DOHH2 (cell line): ENCODE results near the gene IGFL4.
"Not testable (repeated sequence)": the region's sequence is repeated elsewhere in the genome, so short reads cannot be mapped to it uniquely, and the experiment has no call there.

Source experiments
- EZH2phosphoT487 ChIP-seq: fragments of 200-600 bp; sonication (generic); IDR thresholded peaks from 2 replicates; pipeline ENCODE4 v1.6.1; 2017; ENCODE audit warnings: borderline replicate concordance, mild to moderate bottlenecking, antibody characterized with exemption, low read length, moderate library complexity, mixed read lengths
- TF ChIP-seq, protein P1 (sequence below): fragments of 200-600 bp; sonication (generic); IDR thresholded peaks from one replicate; pipeline ENCODE4 v1.5.1; 2014; ENCODE audit warnings: antibody characterized with exemption, mild to moderate bottlenecking, low read depth, low read length; ENCODE audit not compliant: poor library complexity, severe bottlenecking

DNA sequence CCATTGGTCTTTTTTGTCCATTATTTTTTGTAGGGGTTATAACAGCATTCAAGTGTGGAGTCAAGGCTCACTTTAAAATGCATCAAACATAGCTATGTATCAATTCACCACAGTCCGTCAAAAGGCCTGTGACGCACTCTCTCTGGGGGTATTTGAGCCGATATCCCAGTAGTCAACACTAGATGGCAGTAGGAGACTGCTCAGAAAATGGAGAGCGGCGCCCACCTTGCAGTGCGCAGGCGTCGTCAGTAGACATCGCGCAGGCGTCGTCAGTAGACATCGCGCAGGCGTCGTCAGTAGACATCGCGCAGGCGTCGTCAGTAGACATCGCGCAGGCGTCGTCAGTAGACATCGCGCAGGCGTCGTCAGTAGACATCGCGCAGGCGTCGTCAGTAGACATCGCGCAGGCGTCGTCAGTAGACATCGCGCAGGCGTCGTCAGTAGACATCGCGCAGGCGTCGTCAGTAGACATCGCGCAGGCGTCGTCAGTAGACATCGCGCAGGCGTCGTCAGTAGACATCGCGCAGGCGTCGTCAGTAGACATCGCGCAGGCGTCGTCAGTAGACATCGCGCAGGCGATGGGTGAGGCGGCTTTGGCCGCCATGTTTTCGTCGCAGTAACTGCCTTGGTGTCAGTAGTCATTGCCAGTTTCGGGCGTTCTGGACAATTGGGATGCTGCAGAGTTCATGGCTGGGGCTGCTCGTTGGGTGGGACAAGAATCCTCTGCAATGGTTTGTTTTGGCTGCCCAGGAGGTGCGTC lies 38.0 kb upstream of the IGFL4 start:
- TF ChIP-seq, protein P1, sequence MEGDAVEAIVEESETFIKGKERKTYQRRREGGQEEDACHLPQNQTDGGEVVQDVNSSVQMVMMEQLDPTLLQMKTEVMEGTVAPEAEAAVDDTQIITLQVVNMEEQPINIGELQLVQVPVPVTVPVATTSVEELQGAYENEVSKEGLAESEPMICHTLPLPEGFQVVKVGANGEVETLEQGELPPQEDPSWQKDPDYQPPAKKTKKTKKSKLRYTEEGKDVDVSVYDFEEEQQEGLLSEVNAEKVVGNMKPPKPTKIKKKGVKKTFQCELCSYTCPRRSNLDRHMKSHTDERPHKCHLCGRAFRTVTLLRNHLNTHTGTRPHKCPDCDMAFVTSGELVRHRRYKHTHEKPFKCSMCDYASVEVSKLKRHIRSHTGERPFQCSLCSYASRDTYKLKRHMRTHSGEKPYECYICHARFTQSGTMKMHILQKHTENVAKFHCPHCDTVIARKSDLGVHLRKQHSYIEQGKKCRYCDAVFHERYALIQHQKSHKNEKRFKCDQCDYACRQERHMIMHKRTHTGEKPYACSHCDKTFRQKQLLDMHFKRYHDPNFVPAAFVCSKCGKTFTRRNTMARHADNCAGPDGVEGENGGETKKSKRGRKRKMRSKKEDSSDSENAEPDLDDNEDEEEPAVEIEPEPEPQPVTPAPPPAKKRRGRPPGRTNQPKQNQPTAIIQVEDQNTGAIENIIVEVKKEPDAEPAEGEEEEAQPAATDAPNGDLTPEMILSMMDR, result peak; percentile 53
- TF ChIP-seq EZH2phosphoT487, result not testable (repeated sequence)
